ENCODE results near the gene RASA3. TPM values are rescaled to one million over a fixed set of nuclear protein-coding genes. Genes with fewer than 3 reads are reported as not detected.

RASA3 gene
- total and polyA plus RNA-seq, 9 of the 15 experiments (the other 6 are each of a cell fraction or from before 2014, with no cell fraction given): 0.72 to 25.3 (median 14.4) TPM

DNA sequence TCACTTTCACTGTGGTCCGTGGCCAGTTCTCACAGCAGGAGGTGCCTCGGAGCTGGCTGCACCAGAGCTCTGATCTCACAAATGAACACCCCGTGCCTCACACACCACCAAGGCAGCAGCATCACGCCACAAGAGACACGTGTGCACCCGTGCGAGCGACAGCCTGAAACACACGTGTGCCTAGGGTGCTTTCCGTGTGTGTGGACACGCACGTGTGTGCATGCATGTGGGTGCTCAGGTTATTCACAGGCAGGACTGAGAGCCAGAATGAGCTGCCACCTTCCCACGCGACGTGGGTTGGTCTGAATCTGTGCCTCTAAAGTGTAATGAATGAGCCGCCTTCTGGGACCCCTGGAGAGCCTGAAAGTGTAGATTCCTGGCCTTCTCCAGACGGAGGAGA lies 90.9 kb downstream of the RASA3 start:
- Histone ChIP-seq H3K9me1 (ENCODE audit: control insufficient read depth, insufficient read depth, low read length) (no peaks in the 10 kb centered on the region), H3K27ac (ENCODE audit: extremely low read depth, low read depth, low read length) (no peak overlapping the region), H4K20me1 (replicated peaks; ENCODE audit: control insufficient read depth, insufficient read depth, low read length) (no peaks in the 10 kb centered on the region), H3K4me2 (ENCODE audit: insufficient read depth, low read length) (no peak overlapping the region), H2AFZ (ENCODE audit: low read depth, low read length) (no peak overlapping the region), H3K9ac (ENCODE audit: insufficient read depth in 1 of 2, low read depth in 2 of 2, low read length in 2 of 2) (no peak overlapping the region), H3K9me3 (replicated peaks; ENCODE audit: control insufficient read depth, insufficient read depth, low read depth, low read length) (0 out of 2 replicates have a peak, but pooled peaks cover 1% of the 10 kb centered on the region), H3K4me3 (no peak overlapping the region), H3K27me3 (ENCODE audit: control insufficient read depth in 2 of 2, insufficient read depth in 2 of 2, low read length in 2 of 2) (no peaks in the 10 kb centered on the region), H3K4me1 (replicated peaks in 1 of 2; ENCODE audit: control insufficient read depth in 2 of 2, insufficient read depth in 2 of 2, low read length in 2 of 2) (peaks cover 0 to 3% of the 10 kb centered on the region in 2 experiments; a peak in 2 of 5 replicates), H3K36me3 (ENCODE audit: control insufficient read depth, insufficient read depth, low read length) (peaks cover 2% of the 10 kb centered on the region; the same call in 1 of the 3 replicates), H3K79me2 (ENCODE audit: control insufficient read depth, insufficient read depth, low read length) (peaks cover 5% of the 10 kb centered on the region; the same call in 2 of the 3 replicates)
- no TSS peak for BruUV-seq (replicated peaks)
- DNase-seq (ENCODE audit: extremely low read depth in 1 of 4, low spot score in 3 of 4) (no peak), ATAC-seq (no peak), FAIRE-seq (no peak)
- in situ Hi-C loops (cut with MboI) (no loop called here), intact Hi-C loops (cut with micrococcal nuclease) (no loop called here)
- WGBS (ENCODE audit: insufficient coverage, low coverage, missing lambda C conversion rate): 94% methylated on average over 6 of the region's 17 CpGs
- POLR2A ChIA-PET: no interaction called here
- CTCF ChIA-PET (ENCODE audit: low intra/inter-chr PET ratio): no interaction called here
- TF ChIP-seq NFIC (IDR thresholded peaks at IDR 0.05): no peak
- TF ChIP-seq ZNF780A (CRISPR knock-in tag; IDR thresholded peaks at IDR 0.05): no peak
- TF ChIP-seq ZNF764 (CRISPR knock-in tag; IDR thresholded peaks at IDR 0.05; ENCODE audit: low read depth): no peak
- TF ChIP-seq, protein P1, sequence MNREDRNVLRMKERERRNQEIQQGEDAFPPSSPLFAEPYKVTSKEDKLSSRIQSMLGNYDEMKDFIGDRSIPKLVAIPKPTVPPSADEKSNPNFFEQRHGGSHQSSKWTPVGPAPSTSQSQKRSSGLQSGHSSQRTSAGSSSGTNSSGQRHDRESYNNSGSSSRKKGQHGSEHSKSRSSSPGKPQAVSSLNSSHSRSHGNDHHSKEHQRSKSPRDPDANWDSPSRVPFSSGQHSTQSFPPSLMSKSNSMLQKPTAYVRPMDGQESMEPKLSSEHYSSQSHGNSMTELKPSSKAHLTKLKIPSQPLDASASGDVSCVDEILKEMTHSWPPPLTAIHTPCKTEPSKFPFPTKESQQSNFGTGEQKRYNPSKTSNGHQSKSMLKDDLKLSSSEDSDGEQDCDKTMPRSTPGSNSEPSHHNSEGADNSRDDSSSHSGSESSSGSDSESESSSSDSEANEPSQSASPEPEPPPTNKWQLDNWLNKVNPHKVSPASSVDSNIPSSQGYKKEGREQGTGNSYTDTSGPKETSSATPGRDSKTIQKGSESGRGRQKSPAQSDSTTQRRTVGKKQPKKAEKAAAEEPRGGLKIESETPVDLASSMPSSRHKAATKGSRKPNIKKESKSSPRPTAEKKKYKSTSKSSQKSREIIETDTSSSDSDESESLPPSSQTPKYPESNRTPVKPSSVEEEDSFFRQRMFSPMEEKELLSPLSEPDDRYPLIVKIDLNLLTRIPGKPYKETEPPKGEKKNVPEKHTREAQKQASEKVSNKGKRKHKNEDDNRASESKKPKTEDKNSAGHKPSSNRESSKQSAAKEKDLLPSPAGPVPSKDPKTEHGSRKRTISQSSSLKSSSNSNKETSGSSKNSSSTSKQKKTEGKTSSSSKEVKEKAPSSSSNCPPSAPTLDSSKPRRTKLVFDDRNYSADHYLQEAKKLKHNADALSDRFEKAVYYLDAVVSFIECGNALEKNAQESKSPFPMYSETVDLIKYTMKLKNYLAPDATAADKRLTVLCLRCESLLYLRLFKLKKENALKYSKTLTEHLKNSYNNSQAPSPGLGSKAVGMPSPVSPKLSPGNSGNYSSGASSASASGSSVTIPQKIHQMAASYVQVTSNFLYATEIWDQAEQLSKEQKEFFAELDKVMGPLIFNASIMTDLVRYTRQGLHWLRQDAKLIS (CRISPR knock-in tag; IDR thresholded peaks at IDR 0.05): no peak
- TF ChIP-seq, protein P2, sequence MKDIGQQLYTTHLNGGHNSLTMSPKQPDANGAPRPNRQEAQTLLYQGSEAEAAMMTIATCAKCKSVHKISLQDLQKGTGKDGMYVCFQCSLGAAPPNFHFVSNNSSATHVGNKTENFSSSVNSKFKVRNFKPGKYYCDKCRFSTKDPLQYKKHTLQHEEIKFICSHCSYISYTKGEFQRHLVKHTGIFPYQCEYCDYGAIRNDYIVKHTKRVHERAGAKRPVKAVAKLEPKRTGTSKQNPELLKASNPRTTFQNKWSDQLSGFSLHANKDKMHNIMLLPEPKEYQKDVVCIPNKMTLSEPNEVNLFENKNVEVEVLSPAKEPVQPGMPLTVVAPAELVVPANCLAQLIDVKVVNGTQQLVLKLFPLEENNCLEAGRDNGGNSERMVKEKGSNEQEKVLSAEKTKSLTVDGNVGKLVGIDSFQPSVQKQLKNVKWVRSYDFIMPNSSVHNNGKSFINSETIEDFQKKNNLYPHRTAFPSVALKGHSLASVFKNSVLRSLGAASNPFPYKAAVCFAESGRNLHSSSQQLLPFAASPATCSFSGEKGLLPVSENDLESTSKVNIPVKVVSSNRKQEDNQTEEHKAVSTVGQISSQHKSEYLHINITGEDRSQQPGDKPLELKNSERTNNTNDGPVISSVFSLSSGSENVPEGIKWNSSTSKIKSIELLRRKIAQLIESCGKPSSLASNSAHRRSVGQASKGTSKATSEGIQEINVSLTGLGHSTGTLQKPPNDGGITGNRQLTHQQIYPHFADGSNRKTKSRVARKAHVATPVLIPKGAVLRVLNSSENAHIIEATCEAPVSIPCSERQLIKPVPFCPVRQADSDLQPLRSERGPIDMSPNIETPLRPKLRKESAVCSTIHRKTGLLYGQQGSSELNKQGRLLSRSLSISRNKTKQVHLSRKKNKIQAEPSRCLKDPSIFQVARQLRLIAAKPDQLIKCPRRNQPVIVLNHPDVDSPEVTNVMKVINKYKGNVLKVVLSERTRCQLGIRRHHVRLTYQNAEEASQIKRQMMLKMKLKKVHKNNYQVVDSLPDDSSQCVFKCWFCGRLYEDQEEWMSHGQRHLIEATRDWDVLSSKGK (CRISPR knock-in tag; IDR thresholded peaks at IDR 0.05): no peak
- TF ChIP-seq, protein P3, sequence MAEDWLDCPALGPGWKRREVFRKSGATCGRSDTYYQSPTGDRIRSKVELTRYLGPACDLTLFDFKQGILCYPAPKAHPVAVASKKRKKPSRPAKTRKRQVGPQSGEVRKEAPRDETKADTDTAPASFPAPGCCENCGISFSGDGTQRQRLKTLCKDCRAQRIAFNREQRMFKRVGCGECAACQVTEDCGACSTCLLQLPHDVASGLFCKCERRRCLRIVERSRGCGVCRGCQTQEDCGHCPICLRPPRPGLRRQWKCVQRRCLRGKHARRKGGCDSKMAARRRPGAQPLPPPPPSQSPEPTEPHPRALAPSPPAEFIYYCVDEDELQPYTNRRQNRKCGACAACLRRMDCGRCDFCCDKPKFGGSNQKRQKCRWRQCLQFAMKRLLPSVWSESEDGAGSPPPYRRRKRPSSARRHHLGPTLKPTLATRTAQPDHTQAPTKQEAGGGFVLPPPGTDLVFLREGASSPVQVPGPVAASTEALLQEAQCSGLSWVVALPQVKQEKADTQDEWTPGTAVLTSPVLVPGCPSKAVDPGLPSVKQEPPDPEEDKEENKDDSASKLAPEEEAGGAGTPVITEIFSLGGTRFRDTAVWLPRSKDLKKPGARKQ (CRISPR knock-in tag; IDR thresholded peaks at IDR 0.05): no peak
- TF ChIP-seq FOS (IDR thresholded peaks at IDR 0.05; ENCODE audit: extremely low read depth, insufficient read length): no peak
- TF ChIP-seq ZNF707 (CRISPR knock-in tag; conservative IDR thresholded peaks at IDR 0.05): no peak
- TF ChIP-seq CBX3 (IDR thresholded peaks at IDR 0.05; ENCODE audit: borderline replicate concordance in 1 of 2, low read length in 2 of 2): no peak
- TF ChIP-seq, protein P4, sequence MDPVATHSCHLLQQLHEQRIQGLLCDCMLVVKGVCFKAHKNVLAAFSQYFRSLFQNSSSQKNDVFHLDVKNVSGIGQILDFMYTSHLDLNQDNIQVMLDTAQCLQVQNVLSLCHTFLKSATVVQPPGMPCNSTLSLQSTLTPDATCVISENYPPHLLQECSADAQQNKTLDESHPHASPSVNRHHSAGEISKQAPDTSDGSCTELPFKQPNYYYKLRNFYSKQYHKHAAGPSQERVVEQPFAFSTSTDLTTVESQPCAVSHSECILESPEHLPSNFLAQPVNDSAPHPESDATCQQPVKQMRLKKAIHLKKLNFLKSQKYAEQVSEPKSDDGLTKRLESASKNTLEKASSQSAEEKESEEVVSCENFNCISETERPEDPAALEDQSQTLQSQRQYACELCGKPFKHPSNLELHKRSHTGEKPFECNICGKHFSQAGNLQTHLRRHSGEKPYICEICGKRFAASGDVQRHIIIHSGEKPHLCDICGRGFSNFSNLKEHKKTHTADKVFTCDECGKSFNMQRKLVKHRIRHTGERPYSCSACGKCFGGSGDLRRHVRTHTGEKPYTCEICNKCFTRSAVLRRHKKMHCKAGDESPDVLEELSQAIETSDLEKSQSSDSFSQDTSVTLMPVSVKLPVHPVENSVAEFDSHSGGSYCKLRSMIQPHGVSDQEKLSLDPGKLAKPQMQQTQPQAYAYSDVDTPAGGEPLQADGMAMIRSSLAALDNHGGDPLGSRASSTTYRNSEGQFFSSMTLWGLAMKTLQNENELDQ (CRISPR knock-in tag; IDR thresholded peaks at IDR 0.05; ENCODE audit: borderline replicate concordance): no peak
- TF ChIP-seq ESRRB (CRISPR knock-in tag; IDR thresholded peaks at IDR 0.05; ENCODE audit: borderline replicate concordance): no peak

All from K562 (cell line).